Left renal cortex interstitium (tissue), 4 donors: ENCODE data around the gene ZBTB20. TPM values are rescaled to one million over a fixed set of nuclear protein-coding genes. Genes with fewer than 3 reads are reported as not detected.
A peak's percentile ranks its signal among the peaks of the same experiment; 100 is the strongest.

Source experiments
- DNase-seq, 4 donors: peaks; one replicate each; pipeline ENCODE4 v3.0.0-alpha.2; 2013; ENCODE audit warnings: low read depth in 4 of 4, low spot score in 2 of 4, missing footprints in 1 of 4
- polyA plus RNA-seq, 4 donors: library from polyadenylated mRNA; unstranded; fragments of 120-200 nt; gene quantifications; one replicate each; pipeline ENCODE4 v1.2.1, GENCODE V29; 2013; ENCODE audit not compliant: insufficient read length in 4 of 4

Gene ZBTB20
- polyA plus RNA-seq, 4 donors: 4.5 to 6.5 (median 5.8) TPM

GRCh38 chr3:114606336-114606735 lies 540.8 kb downstream of the ZBTB20 start:
- no peak for DNase-seq

GRCh38 chr3:114600571-114600970 lies 546.5 kb downstream of the ZBTB20 start:
- DNase-seq: no peak

- no peak for DNase-seq
Observed at GRCh38 chr3:114597871-114598270, 549.2 kb downstream of the ZBTB20 start.

GRCh38 chr3:114597012-114597411 lies 550.1 kb downstream of the ZBTB20 start:
- DNase-seq: no peak

- no peak for DNase-seq
Observed at GRCh38 chr3:114596147-114596546, 550.9 kb downstream of the ZBTB20 start.

GRCh38 chr3:114595522-114596028 lies 551.5 kb downstream of the ZBTB20 start:
- no peak for DNase-seq

- DNase-seq: no peak
Observed at GRCh38 chr3:114590309-114591047, 556.6 kb downstream of the ZBTB20 start.

- DNase-seq: no peak
Observed at GRCh38 chr3:114587986-114588385, 559.1 kb downstream of the ZBTB20 start.

- DNase-seq: peak in 3 of 4 donors; percentile 7 to 25 (median 9)
Observed at GRCh38 chr3:114586119-114586518, 561.0 kb downstream of the ZBTB20 start.

GRCh38 chr3:114585687-114586086 lies 561.4 kb downstream of the ZBTB20 start:
- no peak for DNase-seq

GRCh38 chr3:114584734-114585371 lies 562.2 kb downstream of the ZBTB20 start:
- DNase-seq: no peak

- no peak for DNase-seq
Observed at GRCh38 chr3:114582929-114583328, 564.2 kb downstream of the ZBTB20 start.

- DNase-seq: no peak
Observed at GRCh38 chr3:114572364-114573062, 574.6 kb downstream of the ZBTB20 start.

- no peak for DNase-seq
Observed at GRCh38 chr3:114571363-114571762, 575.7 kb downstream of the ZBTB20 start.

- DNase-seq: no peak
Observed at GRCh38 chr3:114569186-114569585, 577.9 kb downstream of the ZBTB20 start.

GRCh38 chr3:114567771-114568170 lies 579.3 kb downstream of the ZBTB20 start:
- no peak for DNase-seq

- no peak for DNase-seq
Observed at GRCh38 chr3:114566767-114567166, 580.3 kb downstream of the ZBTB20 start.

GRCh38 chr3:114566162-114566755 lies 580.8 kb downstream of the ZBTB20 start:
- DNase-seq: no peak

- DNase-seq: no peak
Observed at GRCh38 chr3:114565216-114565615, 581.9 kb downstream of the ZBTB20 start.

- no peak for DNase-seq
Observed at GRCh38 chr3:114563720-114564119, 583.4 kb downstream of the ZBTB20 start.

GRCh38 chr3:114562557-114562956 lies 584.5 kb downstream of the ZBTB20 start:
- no peak for DNase-seq
